Keratinocyte (primary cell): Measurements from ENCODE around the gene TBL2. TPM values are rescaled to one million over a fixed set of nuclear protein-coding genes. Genes with fewer than 3 reads are reported as not detected.

Source experiments
- DNase-seq: peaks from one replicate; pipeline ENCODE4 v3.0.0-alpha.2; 2011; ENCODE audit warnings: low read depth, missing footprints, low spot score
- FAIRE-seq: peaks from 2 replicates; lab custom pipeline; 2011; peaks lifted over from hg19 to GRCh38; lab: Jason Lieb, UNC
- H2AFZ ChIP-seq: 2 replicates; pipeline ENCODE4 v1.6.0; 2012; ENCODE audit warnings: low read length, control low read depth, inconsistent platforms; ENCODE audit not compliant: control insufficient read depth
- H3K27ac ChIP-seq: 2 replicates; pipeline ENCODE4 v1.5.1; 2011; ENCODE audit warnings: low read length; ENCODE audit not compliant: control insufficient read depth, insufficient read depth
- H3K27me3 ChIP-seq: 3 replicates; pipeline ENCODE4 v1.6.0; 2011; ENCODE audit warnings: low read length; ENCODE audit not compliant: control insufficient read depth, insufficient read depth; ENCODE audit errors: extremely low read depth
- H3K36me3 ChIP-seq, 2 experiments: 2 replicates in 1 of 2; 3 replicates in 1 of 2; pipeline ENCODE4 v1.5.1; 2011; ENCODE audit warnings: low read length in 2 of 2, mild to moderate bottlenecking in 1 of 2; ENCODE audit not compliant: control insufficient read depth in 2 of 2, insufficient read depth in 2 of 2; ENCODE audit errors: extremely low read depth in 1 of 2
- H3K4me1 ChIP-seq: 3 replicates; pipeline ENCODE4 v1.5.1; 2011; ENCODE audit warnings: low read length; ENCODE audit not compliant: control insufficient read depth, insufficient read depth; ENCODE audit errors: extremely low read depth
- H3K4me2 ChIP-seq: 3 replicates; pipeline ENCODE4 v1.6.0; 2011; ENCODE audit warnings: low read depth, low read length; ENCODE audit not compliant: control insufficient read depth, insufficient read depth; ENCODE audit errors: extremely low read depth
- H3K4me3 ChIP-seq, 3 experiments: fragments of 200-600 bp in 1 of 3; sonication (generic) in 1 of 3; 2 replicates in 2 of 3; 3 replicates in 1 of 3; pipeline ENCODE4 v1.5.1; 2011 to 2016; ENCODE audit warnings: low read length in 3 of 3, mild to moderate bottlenecking in 3 of 3, control low read depth in 2 of 3, inconsistent platforms in 1 of 3, low read depth in 1 of 3, mixed read lengths in 1 of 3, mixed run types in 1 of 3, moderate library complexity in 1 of 3; ENCODE audit not compliant: control insufficient read depth in 2 of 3, insufficient read depth in 2 of 3; ENCODE audit errors: extremely low read depth in 1 of 3
- H3K79me2 ChIP-seq: 2 replicates; pipeline ENCODE4 v1.6.0; 2012; ENCODE audit warnings: low read length; ENCODE audit not compliant: control insufficient read depth, insufficient read depth
- H3K9ac ChIP-seq: 3 replicates; pipeline ENCODE4 v1.6.0; 2011; ENCODE audit warnings: low read length; ENCODE audit not compliant: control insufficient read depth, insufficient read depth; ENCODE audit errors: extremely low read depth
- H3K9me1 ChIP-seq: 3 replicates; pipeline ENCODE4 v1.6.0; 2011; ENCODE audit warnings: low read length; ENCODE audit not compliant: control insufficient read depth, insufficient read depth; ENCODE audit errors: extremely low read depth
- H3K9me3 ChIP-seq: 2 replicates; pipeline ENCODE4 v1.5.1; 2012; ENCODE audit warnings: low read depth, low read length; ENCODE audit not compliant: control insufficient read depth
- H4K20me1 ChIP-seq: 3 replicates; pipeline ENCODE4 v1.6.0; 2011; ENCODE audit warnings: low read length; ENCODE audit not compliant: control insufficient read depth, insufficient read depth; ENCODE audit errors: extremely low read depth
- CTCF ChIP-seq, 3 experiments: IDR thresholded peaks in 1 of 3; conservative IDR thresholded peaks in 1 of 3; optimal IDR thresholded peaks in 1 of 3; 2 replicates in 2 of 3; 3 replicates in 1 of 3; pipeline versions ENCODE3 to v1.5.1; 2011; ENCODE audit warnings: low read length in 3 of 3, mild to moderate bottlenecking in 3 of 3, moderate library complexity in 2 of 3, control low read depth in 1 of 3, inconsistent platforms in 1 of 3; ENCODE audit not compliant: insufficient read depth in 2 of 3; ENCODE audit errors: extremely low read depth in 1 of 3
- EZH2 ChIP-seq: IDR thresholded peaks from one replicate; pipeline ENCODE4 v1.6.1; 2012; ENCODE audit warnings: inconsistent platforms, mild to moderate bottlenecking, low read length, moderate library complexity
- dilution Hi-C: fragments of 300-500 bp; cut with MboI; formaldehyde crosslinking; loops from one replicate; pipeline ENCODE4 v1.7.0; 2020; ENCODE audit warnings: low sequenced_read_pairs; ENCODE audit not compliant: extremely low pct_ligation_motif_present
- polyA plus RNA-seq, 5 experiments: library from polyadenylated mRNA; depleted of rRNA in 3 of 5; stranded (reverse) in 3 of 5; stranded (forward) in 1 of 5; unstranded in 1 of 5; fragments of >200 nt; gene quantifications; 1 replicate in 1 of 5; 2 replicates in 3 of 5; 3 replicates in 1 of 5; pipeline versions ENCODE4 v1.2.1 to v1.2.3, GENCODE V29; 2011 to 2012; ENCODE audit warnings: missing spikeins in 2 of 5, low read depth in 1 of 5, low replicate concordance in 1 of 5

The TBL2 gene
- polyA plus RNA-seq, 1 donor (not counting 4 experiments of a cell fraction or from before 2014, with no cell fraction given): 29.4 TPM

DNA sequence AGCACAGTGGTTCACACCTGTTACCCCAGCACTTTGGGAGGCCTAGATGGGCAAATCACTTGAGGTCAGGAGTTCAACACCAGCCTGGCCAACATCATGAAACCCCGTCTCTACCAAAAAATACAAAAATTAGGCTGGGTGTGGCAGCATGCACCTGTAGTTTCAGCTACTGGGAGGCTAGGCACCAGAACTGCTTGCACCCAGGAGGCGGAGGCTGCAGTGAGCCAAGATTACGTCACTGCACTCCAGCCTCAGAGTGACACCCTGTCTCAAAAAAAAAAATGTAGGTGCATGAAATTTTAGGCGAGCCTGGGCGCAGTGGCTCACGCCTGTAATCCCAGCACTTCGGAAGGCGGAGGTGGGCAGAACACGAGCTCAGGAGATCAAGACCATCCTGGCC, 30.5 kb downstream of the TBL2 start:
- no peak for DNase-seq
- H3K27me3 ChIP-seq: no peaks in the 10 kb centered on the region
- H4K20me1 ChIP-seq: peaks cover 9% of the 10 kb centered on the region
- H3K9me3 ChIP-seq: no peaks in the 10 kb centered on the region
- H2AFZ ChIP-seq: no peak overlapping the region
- H3K4me3 ChIP-seq: no peak overlapping the region
- no peaks in the 10 kb centered on the region for H3K4me1 ChIP-seq
- dilution Hi-C loops: no loop called here
- peaks cover 10 to 14% of the 10 kb centered on the region in 2 experiments for H3K36me3 ChIP-seq
- FAIRE-seq: no peak
- no peak overlapping the region for H3K27ac ChIP-seq
- H3K4me2 ChIP-seq: no peak overlapping the region
- H3K79me2 ChIP-seq: peaks cover 64% of the 10 kb centered on the region
- no peak overlapping the region for H3K9ac ChIP-seq
- no peak for TF ChIP-seq EZH2
- TF ChIP-seq CTCF (optimal IDR thresholded peaks at IDR 0.05 in 1 of 3, IDR thresholded peaks at IDR 0.05 in 1 of 3, conservative IDR thresholded peaks at IDR 0.05 in 1 of 3; ENCODE audit: extremely low read depth in 1 of 3, insufficient read depth in 2 of 3, low read length in 3 of 3): no peak
- no peaks in the 10 kb centered on the region for H3K9me1 ChIP-seq

- TF ChIP-seq CTCF (optimal IDR thresholded peaks at IDR 0.05 in 1 of 3, IDR thresholded peaks at IDR 0.05 in 1 of 3, conservative IDR thresholded peaks at IDR 0.05 in 1 of 3; ENCODE audit: extremely low read depth in 1 of 3, insufficient read depth in 2 of 3, low read length in 3 of 3) (no peak), EZH2 (no peak)
- Histone ChIP-seq H3K27me3 (no peaks in the 10 kb centered on the region), H3K79me2 (peaks cover 59% of the 10 kb centered on the region), H3K4me1 (no peaks in the 10 kb centered on the region), H3K27ac (no peak overlapping the region), H3K9me1 (no peaks in the 10 kb centered on the region), H4K20me1 (peaks cover 9% of the 10 kb centered on the region), H3K36me3 (peaks cover 15 to 25% of the 10 kb centered on the region in 2 experiments), H3K4me3 (no peak overlapping the region), H3K9ac (no peak overlapping the region), H3K9me3 (no peaks in the 10 kb centered on the region), H3K4me2 (no peak overlapping the region), H2AFZ (no peak overlapping the region)
- DNase-seq: no peak
- dilution Hi-C loops: no loop called here
- no peak for FAIRE-seq
Measured at GRCh38 chr7:73544678-73545077, 33.7 kb downstream of the TBL2 start.
